GM19240 (cell line): Measurements from ENCODE around the gene PRUNE2.

Experiments
- DNase-seq: peaks from one replicate; pipeline ENCODE4 v3.0.0; 2011; ENCODE audit warnings: low spot score; ENCODE audit not compliant: insufficient read length

Gene PRUNE2

DNA sequence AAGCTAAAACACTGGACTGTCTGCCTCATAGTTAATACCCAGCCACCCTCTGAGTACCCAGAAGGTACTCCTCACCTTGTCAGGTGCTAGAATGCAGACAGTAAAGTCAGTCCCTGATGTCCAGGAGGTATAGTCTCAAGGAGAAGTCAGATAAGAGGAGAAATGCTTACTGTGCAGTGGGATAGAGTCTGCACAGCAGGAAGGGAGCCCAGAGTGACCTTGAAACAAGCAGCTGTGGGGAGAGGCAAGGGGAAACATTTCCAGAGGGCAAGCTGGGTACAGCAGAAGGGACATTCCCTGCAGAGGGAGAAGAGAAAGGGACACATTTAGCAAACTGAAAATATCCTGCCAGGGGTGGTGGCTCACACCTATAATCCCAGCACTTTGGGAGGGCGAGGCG lies 324.2 kb downstream of the PRUNE2 start:
- no peak for DNase-seq

DNA sequence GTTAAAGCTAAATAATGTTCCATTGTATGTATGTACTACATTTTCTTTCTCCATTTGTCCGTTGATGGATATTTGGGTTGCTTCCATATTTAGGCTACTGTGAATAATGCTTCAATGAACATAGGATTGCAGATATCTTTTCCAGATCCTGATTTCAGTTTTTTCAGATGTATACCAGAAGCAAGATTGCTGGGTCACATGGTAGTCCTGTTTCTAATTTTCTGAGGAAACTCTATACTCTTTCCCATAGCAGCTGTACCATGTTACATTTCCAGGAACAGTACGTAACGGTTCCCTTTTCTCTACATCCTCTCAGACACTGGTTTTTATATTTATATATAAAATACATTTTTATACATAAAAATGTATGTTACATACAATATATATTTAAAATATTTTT lies 325.1 kb downstream of the PRUNE2 start:
- no peak for DNase-seq

DNA sequence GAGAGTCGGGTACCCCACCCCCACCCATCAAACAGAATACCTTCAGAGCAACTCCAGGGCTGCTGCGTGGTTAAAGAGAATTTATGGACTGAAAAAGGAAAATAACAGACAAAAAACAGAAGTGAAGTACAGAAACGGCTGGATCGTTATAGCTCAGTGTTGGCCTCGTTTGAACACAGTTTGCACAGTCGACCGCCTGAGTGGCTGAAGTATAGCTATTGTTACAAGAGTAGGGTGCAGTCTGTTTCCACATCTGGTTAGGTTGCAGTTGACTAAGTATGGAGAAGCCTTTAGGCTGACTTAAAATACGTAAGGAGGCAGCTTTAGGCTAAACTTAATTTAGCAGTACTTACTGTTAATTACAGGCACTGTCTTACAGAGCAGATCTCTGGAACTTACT lies 325.7 kb downstream of the PRUNE2 start:
- no peak for DNase-seq

DNA sequence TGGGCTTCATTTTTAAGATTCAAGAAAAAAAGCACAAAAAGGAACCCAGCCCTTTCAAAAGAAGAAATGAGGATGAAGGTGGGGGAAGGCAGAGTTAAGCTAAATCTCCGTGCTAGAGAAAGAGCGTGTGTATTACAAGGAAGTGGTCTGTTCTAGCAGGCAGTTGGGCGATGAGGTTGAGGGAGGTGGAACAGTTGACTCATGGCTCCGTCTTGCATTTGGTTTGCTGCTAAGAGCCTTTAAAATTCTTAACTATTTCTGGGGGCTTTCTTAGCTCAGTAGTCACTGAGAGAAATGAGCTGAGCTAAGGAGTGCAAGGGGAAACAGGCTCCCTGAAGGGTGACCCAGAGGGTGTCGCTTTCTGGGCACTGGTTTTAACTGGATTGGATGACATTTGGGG lies 329.6 kb downstream of the PRUNE2 start:
- DNase-seq, result no peak

DNA sequence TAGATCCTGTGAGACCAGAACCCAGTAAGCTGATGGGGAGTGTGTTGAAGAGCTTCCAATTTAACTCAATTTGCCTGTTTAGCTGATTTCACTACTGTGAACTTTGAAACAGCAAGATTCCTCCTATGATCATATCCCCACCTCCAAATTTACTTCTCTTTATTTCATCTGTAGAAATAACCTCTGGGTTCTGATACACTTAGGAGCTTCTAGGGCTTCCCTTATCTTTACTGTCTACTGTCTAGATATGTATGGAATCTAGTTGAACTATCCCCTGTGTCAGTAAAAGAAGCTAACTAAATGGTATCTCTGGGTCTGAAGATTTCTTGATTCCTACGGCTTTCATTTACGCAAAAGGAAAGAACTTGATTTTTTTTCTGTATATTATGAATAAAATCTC lies 330.2 kb downstream of the PRUNE2 start:
- no peak for DNase-seq

DNA sequence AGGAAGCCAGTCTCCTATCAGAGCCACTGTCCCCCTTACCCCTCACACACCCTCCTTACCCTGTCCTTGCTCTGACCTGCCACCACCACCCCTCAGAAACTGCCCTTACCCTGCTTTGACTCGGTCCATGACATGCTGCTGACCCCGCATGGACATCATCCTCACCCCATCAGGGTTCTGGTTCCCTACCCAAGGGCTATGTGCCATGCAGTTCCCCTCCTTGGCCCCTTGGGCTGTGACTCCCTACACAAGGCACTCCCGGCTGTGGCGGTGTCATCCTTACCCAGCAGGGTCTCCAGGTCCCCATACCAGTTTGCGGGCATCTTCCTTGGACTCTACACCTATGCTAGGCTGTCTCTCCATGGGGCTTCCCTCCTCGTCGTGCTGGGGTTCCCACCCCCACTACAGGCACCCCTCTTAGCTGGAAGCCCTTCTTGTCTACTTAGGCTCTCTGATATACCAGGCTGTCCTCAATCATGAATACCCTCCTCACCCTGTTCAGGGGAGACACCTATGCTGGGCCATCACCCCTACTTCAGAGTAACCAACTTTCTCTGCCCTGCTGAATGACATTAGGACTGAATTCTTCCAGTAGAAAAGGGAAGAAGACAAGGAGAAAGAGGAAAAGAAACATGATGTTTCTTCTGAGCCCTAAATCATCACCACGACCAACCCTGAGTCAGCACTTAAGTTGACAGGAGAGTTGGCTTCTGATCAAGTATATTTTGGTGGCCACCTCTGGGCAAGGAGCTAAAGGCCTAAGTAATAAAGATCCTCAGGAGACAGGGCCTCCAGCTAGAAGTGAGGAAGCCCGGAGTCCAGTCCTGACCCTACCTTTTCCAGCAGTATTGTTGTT lies 331.8 kb downstream of the PRUNE2 start:
- DNase-seq, result no peak

DNA sequence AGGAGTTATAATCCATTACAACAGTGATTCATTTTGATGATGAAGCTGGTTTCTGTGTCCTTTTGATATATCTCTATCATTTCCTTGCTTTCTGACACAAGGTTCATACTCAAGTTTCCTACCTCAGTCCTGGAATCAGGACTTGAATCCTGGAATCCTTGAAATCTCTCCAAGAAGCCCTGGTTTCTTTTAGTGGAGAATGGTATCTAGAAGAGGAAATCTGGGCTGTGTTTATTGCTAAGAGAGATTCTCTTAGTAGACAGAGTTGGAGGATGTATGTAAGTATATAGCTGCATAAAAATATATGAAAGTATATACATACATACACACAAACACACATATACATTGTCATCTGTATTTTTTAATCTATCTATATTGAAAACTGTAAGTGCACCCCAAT lies 332.5 kb downstream of the PRUNE2 start:
- no peak for DNase-seq

DNA sequence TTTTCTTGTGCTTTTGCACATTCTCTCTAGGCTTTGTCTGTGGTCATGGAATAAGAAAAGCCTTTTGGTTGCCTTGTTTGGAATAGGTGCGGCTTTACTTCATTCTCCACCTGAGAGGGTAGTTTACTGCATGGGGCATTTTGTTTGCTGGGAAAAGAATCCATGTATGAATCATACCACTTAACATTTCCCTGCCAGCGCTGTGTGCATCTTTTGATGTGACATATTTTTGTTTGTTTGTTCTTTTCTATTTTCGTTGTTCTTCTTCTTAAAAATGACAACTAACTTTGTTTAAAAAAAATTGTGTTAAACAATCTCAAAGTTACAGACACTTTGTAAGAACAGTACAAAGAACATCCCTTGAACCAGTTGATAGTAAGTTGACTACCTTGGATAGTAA lies 333.8 kb downstream of the PRUNE2 start:
- no peak for DNase-seq

DNA sequence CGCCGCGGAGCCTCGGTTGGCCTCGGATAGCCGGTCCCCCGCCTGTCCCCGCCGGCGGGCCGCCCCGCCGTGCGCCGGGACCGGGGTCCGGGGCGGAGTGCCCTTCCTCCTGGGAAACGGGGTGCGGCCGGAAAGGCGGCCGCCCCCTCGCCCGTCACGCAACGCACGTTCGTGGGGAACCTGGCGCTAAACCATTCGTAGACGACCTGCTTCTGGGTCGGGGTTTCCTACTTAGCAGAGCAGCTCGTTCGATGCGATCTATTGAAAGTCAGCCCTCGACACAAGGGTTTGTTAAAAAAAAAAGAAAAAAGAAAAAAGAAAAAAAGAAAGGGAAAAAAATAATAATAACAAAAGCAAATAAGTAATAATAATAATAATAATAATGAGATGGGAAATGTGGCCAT lies 334.2 kb downstream of the PRUNE2 start:
- DNase-seq, result no peak

DNA sequence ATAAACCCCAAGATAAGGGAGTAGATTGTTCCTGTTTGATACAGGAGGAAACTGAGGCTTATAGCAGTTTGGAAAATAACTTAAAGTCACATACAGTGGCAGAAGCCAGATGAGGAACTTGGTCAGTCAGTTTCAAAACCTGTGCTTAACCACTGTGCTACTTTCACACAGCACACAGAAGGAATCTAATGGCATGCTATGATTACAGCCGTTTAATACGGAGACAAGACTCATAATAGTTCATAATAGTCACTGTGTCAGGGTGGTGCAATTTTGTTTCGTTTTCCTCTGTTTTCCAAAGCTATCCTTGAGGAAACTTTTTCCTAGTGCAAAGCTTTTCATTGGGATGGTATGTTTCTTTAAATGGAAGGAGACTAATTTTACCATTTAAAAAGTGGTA lies 334.6 kb downstream of the PRUNE2 start:
- DNase-seq, result no peak

DNA sequence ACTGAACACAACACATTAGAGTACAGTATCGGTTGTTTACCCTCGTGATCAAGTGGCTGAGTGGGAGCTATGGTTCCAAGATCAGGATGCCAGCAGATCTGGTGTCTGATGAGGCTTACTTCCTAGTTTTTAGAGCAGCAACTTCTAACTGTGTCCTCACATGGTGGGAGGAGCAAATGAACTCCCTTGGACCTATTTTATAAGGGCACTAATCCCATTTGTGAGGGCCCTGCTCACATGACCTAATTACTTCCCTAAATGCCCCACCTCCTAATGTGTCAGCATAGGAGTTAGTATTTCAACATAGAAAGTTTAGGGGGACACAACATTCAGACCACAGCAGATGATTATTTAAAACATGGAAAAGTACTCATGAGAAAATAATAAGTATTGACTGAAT lies 335.1 kb downstream of the PRUNE2 start:
- no peak for DNase-seq

DNA sequence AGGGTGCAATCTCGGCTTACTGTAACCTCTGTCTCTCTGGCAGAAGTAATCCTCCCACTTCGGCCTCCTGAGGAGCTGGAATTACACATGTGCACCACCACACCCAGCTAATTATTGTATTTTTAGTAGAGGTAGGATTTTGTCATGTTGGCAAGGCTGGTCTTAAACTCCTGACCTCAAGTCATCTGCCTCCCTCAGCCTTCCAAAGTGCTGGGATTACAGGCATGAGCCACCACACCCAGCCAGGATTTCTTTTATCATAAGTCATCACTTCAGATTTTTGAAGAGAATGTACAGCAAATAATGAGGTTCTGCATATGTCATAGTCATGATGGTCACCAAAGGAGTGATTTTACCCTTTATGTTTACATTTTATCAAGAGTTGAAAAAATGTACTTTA lies 338.8 kb downstream of the PRUNE2 start:
- no peak for DNase-seq

DNA sequence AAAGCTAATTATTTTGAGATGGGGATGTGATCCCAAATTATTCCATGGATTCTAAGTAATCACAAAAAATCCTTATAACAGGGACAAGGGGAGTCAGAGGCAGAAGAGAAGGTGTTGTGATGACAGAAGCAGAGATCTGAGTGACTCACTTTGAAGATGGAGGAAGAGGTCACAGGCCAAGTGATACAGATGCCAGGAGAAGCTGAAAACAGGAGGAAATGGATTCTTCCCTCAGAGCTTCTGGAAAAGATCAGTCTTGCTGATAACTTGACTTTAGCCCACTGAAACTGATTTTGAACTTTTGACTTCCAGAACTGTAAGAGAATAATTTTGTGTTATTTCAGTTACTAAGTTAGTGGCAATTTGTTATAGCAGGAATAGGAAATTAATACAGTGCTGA lies 341.6 kb downstream of the PRUNE2 start:
- no peak for DNase-seq

DNA sequence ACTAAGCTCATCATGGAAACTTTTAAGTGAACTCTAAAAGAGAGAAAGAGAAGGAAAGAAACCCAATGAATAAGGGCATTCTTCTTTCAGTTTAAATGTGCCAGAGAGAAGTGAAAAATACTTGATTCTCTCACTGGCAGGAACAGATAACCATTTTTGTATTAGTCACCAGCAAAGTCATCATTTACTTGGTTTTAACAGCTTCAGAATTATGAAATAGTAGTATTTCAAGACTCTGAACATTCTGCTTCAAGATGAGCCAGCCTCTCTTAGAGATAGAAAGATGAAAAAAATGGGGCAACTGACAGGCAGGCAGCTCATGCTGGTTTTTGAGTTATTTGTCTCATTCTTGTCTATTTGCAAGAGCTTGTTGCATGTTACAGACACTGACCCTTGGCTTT lies 343.4 kb downstream of the PRUNE2 start:
- DNase-seq, result no peak

DNA sequence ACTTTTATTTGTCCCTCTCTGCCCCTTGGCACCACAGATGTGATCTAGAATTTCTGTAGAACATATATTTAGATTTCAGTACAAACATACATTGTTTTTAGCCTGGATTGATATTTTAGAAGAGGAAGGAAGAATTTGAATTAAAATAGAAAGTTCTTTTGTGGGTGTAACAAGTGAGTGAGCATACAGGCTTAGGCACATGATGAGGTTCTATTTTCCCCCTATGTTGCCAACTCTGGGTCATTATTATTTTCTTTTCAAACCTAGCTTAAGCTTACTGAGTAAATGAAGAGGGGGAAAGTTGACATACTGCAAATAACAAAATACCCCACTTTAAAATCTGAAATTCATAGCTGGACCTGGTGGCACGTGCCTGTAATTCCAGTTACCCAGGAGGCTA lies 344.0 kb downstream of the PRUNE2 start:
- DNase-seq, result no peak
